Choroid plexus epithelial cell (primary cell): ENCODE results near the gene MYOC.

ENCODE experiments used
- DNase-seq: peaks from one replicate; pipeline ENCODE4 v3.0.0-alpha.2; 2010; ENCODE audit warnings: low read depth
- H3K4me3 ChIP-seq: 2 replicates; pipeline ENCODE4 v1.5.1; 2011; ENCODE audit warnings: low read depth, mild to moderate bottlenecking, control low read depth, low read length, moderate library complexity
- TF ChIP-seq, protein P1 (sequence below): conservative IDR thresholded peaks from 2 replicates; pipeline ENCODE4 v1.5.1; 2011; ENCODE audit warnings: low read depth, mild to moderate bottlenecking, control low read depth, inconsistent platforms, low read length, moderate library complexity

MYOC gene

DNA sequence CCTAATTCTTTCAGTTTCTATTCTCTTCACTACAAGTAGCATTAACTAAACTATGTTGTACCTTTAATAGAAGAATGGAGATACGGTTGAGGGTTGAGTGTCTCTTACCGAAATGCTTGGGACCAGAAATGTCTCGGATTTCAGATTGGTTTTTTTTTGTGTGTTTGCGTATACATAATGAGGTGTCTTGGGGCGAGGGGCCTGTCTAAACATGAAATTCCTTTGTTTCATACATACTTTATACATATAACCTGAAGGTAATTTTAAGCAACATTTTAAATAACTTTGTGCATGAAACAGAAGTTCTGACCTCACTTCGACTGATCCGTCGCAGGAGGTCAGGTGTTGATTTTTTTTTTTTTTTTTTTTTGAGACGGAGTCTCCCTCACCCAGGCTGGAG is 66.8 kb downstream of the MYOC start:
- TF ChIP-seq, protein P1, sequence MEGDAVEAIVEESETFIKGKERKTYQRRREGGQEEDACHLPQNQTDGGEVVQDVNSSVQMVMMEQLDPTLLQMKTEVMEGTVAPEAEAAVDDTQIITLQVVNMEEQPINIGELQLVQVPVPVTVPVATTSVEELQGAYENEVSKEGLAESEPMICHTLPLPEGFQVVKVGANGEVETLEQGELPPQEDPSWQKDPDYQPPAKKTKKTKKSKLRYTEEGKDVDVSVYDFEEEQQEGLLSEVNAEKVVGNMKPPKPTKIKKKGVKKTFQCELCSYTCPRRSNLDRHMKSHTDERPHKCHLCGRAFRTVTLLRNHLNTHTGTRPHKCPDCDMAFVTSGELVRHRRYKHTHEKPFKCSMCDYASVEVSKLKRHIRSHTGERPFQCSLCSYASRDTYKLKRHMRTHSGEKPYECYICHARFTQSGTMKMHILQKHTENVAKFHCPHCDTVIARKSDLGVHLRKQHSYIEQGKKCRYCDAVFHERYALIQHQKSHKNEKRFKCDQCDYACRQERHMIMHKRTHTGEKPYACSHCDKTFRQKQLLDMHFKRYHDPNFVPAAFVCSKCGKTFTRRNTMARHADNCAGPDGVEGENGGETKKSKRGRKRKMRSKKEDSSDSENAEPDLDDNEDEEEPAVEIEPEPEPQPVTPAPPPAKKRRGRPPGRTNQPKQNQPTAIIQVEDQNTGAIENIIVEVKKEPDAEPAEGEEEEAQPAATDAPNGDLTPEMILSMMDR, result no peak
- no peak overlapping the region for H3K4me3 ChIP-seq
- no peak for DNase-seq
